NB4 (cell line): ENCODE data around the gene FANCC.
"Not testable (repeated sequence)": the region's sequence is repeated elsewhere in the genome, so short reads cannot be mapped to it uniquely, and the experiment has no call there.

ENCODE experiments used
- DNase-seq: peaks from one replicate; pipeline ENCODE4 v3.0.0; 2010; ENCODE audit warnings: low read depth
- H3K4me3 ChIP-seq: one replicate; pipeline ENCODE4 v1.5.1; 2011; ENCODE audit warnings: mild to moderate bottlenecking, low read depth, low read length, moderate library complexity
- MYC ChIP-seq: IDR thresholded peaks from 2 replicates; pipeline ENCODE4 v1.6.1; 2011; ENCODE audit warnings: low read depth, low read length
- POLR2A ChIP-seq: IDR thresholded peaks from 2 replicates; pipeline ENCODE4 v1.6.1; 2011; ENCODE audit warnings: mild to moderate bottlenecking; ENCODE audit not compliant: insufficient read length; ENCODE audit errors: extremely low read depth
- TF ChIP-seq, protein P1 (sequence below): IDR thresholded peaks from 2 replicates; pipeline ENCODE4 v1.6.1; 2011; ENCODE audit warnings: low read depth, low read length
- TF ChIP-seq, protein P2 (sequence below): IDR thresholded peaks from one replicate; pipeline ENCODE4 v1.5.1; 2012; ENCODE audit warnings: low read depth, low read length

Gene FANCC

DNA sequence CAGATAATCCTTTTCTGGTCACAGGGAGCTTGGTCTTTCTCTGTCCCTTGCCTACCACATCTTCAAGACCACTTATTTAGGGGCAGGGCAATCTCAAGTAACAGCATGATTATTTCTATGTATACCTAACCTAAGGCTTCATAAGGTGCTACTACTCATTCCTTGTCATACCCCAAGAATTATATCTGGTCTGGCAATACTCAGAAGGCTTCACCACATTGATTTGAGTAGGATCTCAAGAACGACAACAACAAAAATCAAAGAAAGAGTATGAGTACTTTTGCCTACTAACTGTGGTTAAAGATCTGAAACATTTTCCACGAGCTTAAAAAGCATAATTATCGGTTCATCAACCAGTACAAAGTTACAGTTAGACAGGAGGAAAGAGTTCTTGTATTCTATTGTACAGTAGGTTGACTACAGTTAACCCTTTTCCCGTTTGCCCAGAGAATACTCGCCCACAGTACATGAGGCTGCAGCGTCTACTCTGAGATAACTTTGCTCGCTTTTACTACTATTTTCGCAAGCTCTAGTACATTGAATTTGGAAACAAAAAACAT is 41.0 kb downstream of the FANCC start:
- no peak overlapping the region for H3K4me3 ChIP-seq
- DNase-seq, result no peak
- TF ChIP-seq, protein P1, sequence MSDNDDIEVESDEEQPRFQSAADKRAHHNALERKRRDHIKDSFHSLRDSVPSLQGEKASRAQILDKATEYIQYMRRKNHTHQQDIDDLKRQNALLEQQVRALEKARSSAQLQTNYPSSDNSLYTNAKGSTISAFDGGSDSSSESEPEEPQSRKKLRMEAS, result no peak
- TF ChIP-seq, protein P2, sequence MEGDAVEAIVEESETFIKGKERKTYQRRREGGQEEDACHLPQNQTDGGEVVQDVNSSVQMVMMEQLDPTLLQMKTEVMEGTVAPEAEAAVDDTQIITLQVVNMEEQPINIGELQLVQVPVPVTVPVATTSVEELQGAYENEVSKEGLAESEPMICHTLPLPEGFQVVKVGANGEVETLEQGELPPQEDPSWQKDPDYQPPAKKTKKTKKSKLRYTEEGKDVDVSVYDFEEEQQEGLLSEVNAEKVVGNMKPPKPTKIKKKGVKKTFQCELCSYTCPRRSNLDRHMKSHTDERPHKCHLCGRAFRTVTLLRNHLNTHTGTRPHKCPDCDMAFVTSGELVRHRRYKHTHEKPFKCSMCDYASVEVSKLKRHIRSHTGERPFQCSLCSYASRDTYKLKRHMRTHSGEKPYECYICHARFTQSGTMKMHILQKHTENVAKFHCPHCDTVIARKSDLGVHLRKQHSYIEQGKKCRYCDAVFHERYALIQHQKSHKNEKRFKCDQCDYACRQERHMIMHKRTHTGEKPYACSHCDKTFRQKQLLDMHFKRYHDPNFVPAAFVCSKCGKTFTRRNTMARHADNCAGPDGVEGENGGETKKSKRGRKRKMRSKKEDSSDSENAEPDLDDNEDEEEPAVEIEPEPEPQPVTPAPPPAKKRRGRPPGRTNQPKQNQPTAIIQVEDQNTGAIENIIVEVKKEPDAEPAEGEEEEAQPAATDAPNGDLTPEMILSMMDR, result no peak
- TF ChIP-seq MYC, result no peak
- no peak for TF ChIP-seq POLR2A

DNA sequence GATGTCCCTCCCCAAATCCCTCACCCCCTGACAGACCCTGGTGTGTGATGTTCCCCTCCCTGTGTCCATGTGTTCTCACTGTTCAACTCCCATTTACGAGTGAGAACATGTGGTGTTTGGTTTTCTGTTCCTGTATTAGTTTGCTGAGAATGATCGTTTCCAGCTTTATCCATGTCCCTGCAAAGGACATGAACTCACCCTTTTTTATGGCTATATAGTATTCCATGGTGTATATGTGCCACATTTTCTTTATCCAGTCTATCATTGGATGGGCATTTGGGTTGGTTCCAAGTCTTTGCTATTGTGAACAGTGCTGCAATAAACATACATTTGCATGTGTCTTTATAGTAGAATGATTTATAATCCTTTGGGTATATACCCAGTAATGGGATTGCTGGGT is 43.3 kb downstream of the FANCC start:
- DNase-seq, H3K4me3 ChIP-seq: not testable (repeated sequence)

DNA sequence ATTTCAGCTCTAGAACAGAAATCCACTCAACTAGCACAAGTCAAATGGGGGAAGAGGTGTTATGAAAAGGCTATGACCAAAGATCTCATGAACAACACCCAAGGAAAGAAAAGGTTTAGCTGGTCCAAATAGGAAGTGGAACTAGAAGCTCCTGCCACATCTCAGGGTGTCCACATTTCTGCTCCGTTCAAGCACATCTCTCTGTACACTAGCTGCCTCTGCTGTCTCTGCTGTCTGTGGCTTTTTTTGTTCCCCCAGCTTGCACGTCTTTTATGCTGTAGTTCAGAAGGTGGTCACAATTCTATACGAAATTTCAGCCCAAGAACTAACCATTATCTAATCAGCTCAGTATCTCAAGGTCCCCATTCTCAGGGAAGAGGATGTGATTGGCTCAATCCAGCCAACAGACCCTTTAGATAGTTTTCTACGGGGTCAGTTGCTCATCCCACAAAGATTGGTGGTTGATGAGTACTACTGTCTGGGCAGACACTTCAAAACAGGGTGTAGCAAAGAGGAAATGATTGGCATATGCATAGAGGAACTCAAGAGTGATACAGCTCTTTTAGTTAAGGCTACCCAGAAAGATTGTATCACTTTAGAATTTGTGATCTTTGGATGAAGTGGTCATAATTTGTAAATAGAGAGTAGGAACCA is 44.0 kb downstream of the FANCC start:
- H3K4me3 ChIP-seq, result no peak overlapping the region
- peak; percentile 33 for DNase-seq
- TF ChIP-seq MYC, result no peak
- TF ChIP-seq POLR2A, result no peak
- TF ChIP-seq, protein P1, result no peak
- TF ChIP-seq, protein P2, result no peak

DNA sequence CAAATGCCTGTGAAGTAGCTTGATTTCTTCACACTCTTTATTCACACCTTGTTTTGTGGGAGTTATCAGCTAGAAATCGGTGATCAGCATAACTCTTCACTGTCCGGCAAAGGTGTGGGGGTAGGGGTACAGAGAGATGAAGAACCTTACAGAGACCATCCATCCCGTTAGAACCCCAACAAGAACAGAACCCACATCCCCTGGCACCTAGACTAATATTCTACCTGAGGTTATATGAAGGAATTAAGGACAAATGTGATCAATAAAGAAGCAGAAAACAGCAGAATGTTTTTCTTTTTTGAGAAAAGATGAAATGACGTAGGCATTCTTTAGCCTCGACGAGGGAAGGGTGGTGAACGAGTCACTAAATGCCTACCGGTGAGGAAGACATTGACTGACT is 44.7 kb downstream of the FANCC start:
- H3K4me3 ChIP-seq, result no peak overlapping the region
- TF ChIP-seq, protein P2, result no peak
- TF ChIP-seq MYC, result no peak
- TF ChIP-seq, protein P1, result no peak
- TF ChIP-seq POLR2A, result no peak
- DNase-seq, result no peak

- no peak overlapping the region for H3K4me3 ChIP-seq
- DNase-seq, result no peak
- TF ChIP-seq, protein P1, result no peak
- TF ChIP-seq, protein P2, result no peak
- no peak for TF ChIP-seq MYC
- TF ChIP-seq POLR2A, result no peak
Measured at GRCh38 chr9:95270790-95271189, 46.7 kb downstream of the FANCC start.

GRCh38 chr9:95269803-95270773 is 47.4 kb downstream of the FANCC start:
- not testable (repeated sequence) for H3K4me3 ChIP-seq, DNase-seq
